ENCODE measurements around the gene DDX1.
"Not testable (repeated sequence)": the region's sequence is repeated elsewhere in the genome, so short reads cannot be mapped to it uniquely, and the experiment has no call there.

Gene DDX1

DNA sequence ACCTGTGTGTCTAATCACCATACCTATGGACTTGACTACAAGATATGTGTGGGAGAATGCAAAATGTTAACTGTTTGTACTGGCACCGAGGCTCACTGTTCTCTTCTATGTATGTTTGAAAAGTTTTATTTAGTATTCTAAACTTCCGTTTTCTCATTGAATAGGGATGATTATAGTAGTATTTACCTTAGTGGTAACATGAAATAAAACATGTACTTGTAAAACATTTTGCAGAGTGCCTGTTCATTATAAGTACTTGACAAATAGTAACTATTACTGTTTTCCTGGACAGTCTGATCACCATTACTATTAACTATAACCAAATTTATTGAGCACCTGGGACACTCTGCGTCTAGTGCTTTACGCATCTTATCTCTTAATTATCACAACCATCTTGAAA, 24.8 kb downstream of the DDX1 start:
- no peak for DNase-seq (ENCODE audit: low read depth in 2 of 2)

GRCh38 chr2:15616850-15617777, 25.4 kb downstream of the DDX1 start:
- no peak for DNase-seq (ENCODE audit: low read depth in 2 of 2)

DNA sequence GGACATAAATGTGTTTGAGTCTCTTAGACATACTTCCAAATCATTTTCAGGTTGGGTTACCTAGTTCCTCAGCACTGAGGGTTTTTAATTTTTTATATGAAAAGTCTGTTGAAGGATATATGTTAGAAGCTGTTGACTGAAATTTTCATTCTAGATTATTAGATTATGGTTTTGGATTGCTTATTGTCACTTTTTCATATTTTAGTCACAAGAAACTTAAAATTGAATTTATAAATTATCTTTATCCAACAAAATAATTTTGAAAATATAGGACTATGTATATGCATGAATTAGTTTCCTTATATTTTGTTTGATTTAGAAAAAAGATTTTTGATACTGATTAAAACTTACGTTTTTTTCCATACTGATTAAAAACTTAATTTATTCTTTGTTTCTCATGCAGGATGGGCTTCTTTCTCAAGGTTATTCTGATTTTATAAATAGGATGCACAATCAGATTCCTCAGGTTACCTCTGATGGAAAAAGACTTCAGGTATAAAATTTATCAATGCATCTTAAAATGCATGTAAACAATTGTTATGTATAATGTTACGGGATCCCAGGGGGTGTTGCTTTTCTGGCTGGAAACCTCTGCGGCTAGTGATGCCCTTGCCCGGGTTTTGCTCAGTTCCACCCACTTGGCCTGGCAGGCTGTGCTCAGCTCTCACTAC, 26.2 kb downstream of the DDX1 start:
- no peak for DNase-seq (ENCODE audit: low read depth in 2 of 2)

DNA sequence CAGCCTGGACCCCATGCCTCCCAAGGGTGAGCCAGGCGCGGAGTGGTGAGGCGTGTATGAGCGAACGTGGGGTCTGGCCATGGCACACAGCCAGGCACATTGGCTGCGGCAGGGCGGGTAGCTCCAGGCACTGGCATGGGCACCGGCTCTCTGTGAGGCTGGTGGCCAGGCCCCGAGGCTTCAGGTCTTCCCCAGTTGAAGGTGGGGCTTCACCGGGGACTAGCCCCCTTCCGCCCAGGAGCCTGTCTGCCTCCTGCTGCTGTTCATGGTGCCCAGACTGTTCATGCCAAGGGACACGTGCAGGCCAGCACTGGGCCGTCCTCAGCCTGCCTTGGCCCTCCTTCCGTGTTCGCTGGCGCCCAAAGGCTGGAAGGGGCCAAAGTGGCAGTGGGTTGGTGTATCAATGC, 26.8 kb downstream of the DDX1 start:
- no peak for DNase-seq (ENCODE audit: low read depth in 2 of 2)

DNA sequence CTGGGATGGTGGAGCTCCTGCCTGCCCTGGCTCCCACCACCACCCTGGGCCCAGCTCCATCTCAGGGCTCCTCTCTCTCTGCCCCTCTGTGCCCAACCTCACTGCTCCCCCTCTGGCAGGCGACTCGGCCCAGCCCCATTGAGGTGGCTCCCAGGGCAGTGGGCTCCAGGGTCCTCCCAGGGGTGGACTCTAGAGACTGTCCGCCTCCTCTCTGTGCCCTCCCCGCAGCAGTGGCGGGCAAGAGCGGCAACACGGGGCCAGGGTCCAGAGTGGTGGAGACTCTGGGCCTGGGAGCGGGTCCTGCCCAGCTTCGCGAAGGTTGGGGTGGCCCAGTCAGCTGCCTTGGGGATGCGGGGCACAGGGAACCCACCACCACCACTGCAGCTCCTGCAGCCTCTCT, 27.4 kb downstream of the DDX1 start:
- no peak for DNase-seq (ENCODE audit: low read depth in 2 of 2)

- no peak for DNase-seq (ENCODE audit: low read depth in 2 of 2)
These were observed 27.8 kb downstream of the DDX1 start for GRCh38 chr2:15619510-15619909.

DNA sequence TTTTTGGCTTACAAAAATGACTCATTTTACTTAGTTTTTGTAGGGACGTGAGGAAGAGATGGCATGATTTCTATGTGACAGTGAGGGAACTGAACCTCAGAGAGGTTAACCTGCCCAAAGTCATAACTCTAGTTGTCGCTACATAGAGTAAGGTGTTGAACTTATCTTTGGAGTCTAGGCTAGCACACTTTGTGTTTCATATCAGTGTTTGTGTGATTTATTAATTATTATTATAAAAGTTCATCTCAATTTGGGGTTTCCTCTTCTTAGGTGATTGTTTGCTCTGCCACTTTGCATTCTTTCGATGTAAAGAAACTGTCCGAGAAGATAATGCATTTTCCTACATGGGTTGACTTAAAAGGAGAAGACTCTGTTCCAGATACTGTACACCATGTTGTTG, 28.3 kb downstream of the DDX1 start:
- DNase-seq (ENCODE audit: low read depth in 2 of 2): no peak

GRCh38 chr2:15620340-15620739, 28.7 kb downstream of the DDX1 start:
- no peak for DNase-seq (ENCODE audit: low read depth in 2 of 2)

DNA sequence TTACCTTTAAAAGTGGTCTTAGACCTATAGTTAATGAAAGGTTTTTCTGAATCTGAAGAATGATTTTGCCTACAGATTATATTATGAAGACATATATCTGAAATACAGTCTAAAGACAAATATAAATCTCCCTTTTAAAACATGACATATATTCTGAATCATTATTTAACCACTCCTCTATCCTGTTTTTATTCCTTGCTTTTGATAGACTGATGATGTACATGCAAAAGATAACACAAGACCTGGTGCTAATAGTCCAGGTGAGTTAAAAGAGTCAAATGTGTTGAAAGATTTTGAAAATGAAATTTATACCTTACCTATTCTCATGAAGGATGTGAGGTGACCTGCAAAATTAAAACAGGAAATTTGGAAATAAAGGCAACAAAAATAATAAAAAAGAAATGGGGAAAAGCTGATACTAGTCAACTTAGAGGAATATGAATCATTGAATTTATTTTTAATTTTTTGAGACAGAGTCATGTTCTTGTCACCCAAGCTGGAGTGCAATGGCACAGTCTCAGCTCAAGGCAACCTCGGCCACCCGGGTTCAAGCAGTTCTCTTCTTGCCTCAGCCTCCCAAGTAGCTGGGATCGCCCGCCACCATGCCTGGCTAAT, 29.3 kb downstream of the DDX1 start:
- DNase-seq (ENCODE audit: low read depth in 2 of 2): no peak

GRCh38 chr2:15621472-15621870, 29.8 kb downstream of the DDX1 start:
- not testable (repeated sequence) for DNase-seq (ENCODE audit: low read depth in 2 of 2)

- no peak for DNase-seq (ENCODE audit: low read depth in 2 of 2)
These were observed 30.5 kb downstream of the DDX1 start for GRCh38 chr2:15622214-15622613.

DNA sequence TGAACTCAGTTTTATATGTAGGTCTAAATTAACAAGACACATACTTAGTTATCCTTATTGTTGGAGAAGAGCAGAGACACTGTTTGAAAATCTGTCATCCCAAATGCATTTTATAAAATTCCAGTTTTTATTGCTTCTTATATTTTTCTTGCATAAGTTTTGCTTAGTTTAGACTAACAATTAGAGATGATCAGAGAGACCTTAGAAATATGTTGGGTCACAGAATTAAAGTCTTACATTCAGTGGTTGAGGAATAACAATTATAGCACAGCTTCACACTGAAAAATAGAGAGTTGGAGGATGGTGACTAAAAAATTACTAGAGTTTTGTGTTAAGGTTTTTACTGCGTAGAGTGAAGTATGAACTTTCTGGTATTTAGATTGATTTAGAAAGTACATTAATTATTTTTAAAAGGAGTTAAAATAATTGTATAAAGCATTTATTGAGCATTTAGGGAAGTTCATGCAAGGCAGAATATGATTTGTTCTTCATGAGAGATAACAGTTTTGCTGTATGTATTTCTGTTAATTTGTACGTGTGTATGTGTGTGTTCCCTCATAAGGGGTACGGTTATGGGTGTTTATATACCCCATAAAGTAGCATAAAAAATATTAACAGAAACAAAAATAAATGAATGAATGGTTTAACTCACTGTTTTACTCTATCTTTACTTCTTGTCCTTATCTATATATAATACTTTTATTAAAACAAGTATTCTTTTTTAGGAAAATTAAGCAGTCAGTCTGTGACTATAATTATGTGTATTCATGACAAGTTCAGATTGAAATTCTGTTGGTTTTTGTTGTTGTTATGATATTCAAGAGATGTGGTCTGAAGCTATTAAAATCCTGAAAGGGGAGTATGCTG, 31.2 kb downstream of the DDX1 start:
- DNase-seq (ENCODE audit: low read depth in 2 of 2): no peak

DNA sequence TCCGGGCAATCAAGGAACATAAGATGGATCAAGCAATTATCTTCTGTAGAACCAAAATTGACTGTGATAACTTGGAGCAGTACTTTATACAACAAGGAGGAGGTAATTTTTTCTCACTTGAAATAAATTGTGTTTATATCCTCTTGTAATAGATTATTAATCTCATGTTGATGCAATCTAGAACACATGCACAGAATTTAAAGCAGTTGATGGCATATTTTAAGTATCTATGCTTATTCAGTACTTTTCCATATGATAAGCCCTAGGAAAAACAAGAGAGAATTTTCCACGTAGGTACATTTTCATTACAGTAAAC, 31.8 kb downstream of the DDX1 start:
- DNase-seq (ENCODE audit: low read depth in 2 of 2): no peak

DNA sequence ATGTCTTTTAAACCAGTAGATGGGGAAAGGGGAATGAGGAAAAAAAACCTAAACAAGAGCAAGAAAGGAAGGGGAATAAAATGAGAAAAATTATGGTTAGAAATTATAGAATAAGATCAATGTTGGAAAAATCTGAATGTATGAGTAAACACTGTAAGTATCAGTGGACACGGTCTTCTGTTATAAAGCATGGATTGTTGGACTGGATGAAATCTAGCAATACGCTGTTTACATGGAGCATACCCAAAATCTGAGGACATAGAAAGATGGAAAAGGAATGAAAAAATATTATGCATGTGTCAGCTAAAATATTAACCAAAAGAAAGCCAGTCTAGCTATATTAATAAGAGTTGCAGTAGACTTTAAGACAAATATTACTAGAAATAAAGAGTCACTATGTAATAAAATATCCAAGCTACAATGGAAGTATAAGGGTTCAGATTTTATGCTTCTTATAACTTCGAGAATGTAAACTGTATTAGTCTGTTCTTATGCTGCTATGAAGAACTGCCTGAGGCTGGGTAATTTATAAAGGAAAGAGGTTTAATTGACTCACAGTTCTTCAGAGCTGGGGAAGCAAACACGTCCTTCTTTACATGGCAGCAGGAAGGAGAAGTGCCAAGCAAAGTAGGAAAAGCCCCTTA, 32.4 kb downstream of the DDX1 start:
- no peak for DNase-seq (ENCODE audit: low read depth in 2 of 2)

GRCh38 chr2:15624903-15625302, 33.2 kb downstream of the DDX1 start:
- DNase-seq (ENCODE audit: low read depth in 2 of 2): no peak

- DNase-seq (ENCODE audit: low read depth in 2 of 2): no peak
These were observed 33.8 kb downstream of the DDX1 start for GRCh38 chr2:15625344-15626036.

- DNase-seq (ENCODE audit: low read depth in 2 of 2): no peak
These were observed 34.5 kb downstream of the DDX1 start for GRCh38 chr2:15626126-15626525.

- no peak for DNase-seq (ENCODE audit: low read depth in 2 of 2)
These were observed 35.3 kb downstream of the DDX1 start for GRCh38 chr2:15626967-15627366.

- no peak for DNase-seq (ENCODE audit: low read depth in 2 of 2)
These were observed 36.4 kb downstream of the DDX1 start for GRCh38 chr2:15627817-15628684.

Data from fibroblast of skin of left quadriceps (primary cell).